HEK293T (cell line): ENCODE measurements around the gene TCF7L2.

Source experiments
- ARNT ChIP-seq: fragments of 450-650 bp; IDR thresholded peaks from 2 replicates; pipeline ENCODE4 v1.6.1; 2017; ENCODE audit warnings: mild to moderate bottlenecking
- TARDBP ChIP-seq: fragments of 450-650 bp; IDR thresholded peaks from 2 replicates; pipeline ENCODE4 v1.6.1; 2016

DNA sequence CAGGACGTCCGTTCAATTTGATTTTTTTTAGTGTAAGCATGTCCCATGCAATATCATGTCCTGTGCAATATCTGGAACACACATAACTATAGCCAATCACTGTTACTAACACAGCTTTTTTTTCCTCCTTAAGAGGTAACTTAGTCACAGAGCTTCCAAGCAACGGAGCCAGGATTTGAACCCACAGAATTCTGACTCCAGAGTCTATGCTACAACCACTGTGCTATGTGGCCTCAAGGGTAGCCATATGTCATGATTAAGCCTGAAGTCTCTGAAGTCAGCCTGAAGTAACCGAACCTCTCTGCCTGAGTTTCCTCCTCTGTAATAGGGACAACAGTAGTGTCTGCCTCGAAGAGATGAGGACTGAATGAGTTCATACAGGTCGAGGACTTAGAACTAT is 42.2 kb upstream of the TCF7L2 start:
- TF ChIP-seq TARDBP (no peak), ARNT (no peak)
